GM12891 (cell line): ENCODE data around the gene APOA4.

Experiments used
- POLR2A ChIP-seq: IDR thresholded peaks from 2 replicates; pipeline ENCODE4 v1.6.1; 2011; ENCODE audit warnings: low read depth, low read length, control low read depth
- POLR2AphosphoS5 ChIP-seq: IDR thresholded peaks from 2 replicates; pipeline ENCODE4 v1.6.1; 2011; ENCODE audit warnings: low read depth, low read length, control low read depth

DNA sequence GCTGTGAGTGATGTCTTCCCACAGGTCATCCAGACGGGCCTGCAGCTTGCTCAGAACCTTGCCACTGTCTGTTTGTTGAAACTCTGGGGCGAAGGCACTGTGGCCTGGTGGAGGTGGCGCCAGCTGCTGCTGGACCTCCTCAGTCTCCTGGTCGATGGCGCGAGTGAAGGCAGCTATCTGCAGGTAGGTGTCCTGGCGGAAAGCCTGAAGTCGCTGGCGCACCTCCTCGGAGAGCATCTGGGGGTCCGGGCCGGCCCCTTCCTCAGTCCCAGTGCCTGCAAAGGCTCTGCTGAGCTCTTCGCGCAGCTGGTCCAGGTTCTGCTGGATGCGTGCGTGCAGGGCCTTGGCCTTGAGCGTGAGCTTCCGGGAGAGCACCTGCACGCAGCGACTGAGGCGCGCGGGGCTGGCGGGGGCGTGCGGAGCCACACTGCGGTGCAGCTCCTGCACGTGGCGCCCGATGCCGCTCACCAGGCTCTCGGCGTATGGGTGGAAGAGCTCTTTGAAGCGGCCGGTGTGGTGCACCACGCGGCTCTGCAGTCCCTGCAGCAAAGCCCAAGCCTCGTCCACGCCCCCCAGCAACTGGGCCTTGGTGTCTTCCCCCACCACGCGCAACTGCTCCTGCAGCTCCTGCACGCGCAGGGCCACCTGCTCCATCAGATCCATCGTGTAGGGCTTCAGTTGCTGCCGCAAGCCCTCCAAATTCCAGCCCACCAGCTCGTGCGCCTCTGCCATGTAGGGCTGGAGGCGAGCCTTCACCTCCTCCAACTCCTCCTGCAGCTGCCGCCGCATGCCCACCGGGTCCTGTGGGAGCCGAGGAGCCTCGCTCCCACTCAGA lies 32.7 kb downstream of the APOA4 start:
- TF ChIP-seq POLR2A: no peak
- TF ChIP-seq POLR2AphosphoS5: no peak
